Endothelial cell (in vitro differentiated cells): Measurements from ENCODE around the gene SYF2. TPM values are rescaled to one million over a fixed set of nuclear protein-coding genes. Genes with fewer than 3 reads are reported as not detected.

ENCODE experiments used
- DNase-seq: peaks from one replicate; pipeline ENCODE4 v3.0.0; 2021; ENCODE audit warnings: low spot score
- H3K27ac Mint-ChIP-seq: one replicate; pipeline ENCODE4 v1.8.0; 2021; ENCODE audit warnings: mixed read lengths, inconsistent platforms; ENCODE audit not compliant: unreplicated experiment
- H3K27me3 Mint-ChIP-seq: one replicate; pipeline ENCODE4 v1.8.0; 2021; ENCODE audit warnings: mild to moderate bottlenecking, moderate library complexity, mixed read lengths, inconsistent platforms; ENCODE audit not compliant: unreplicated experiment
- H3K36me3 Mint-ChIP-seq: one replicate; pipeline ENCODE4 v1.8.0; 2021; ENCODE audit warnings: mild to moderate bottlenecking, low read depth, mixed read lengths, inconsistent platforms; ENCODE audit not compliant: unreplicated experiment
- H3K4me1 Mint-ChIP-seq: one replicate; pipeline ENCODE4 v1.8.0; 2021; ENCODE audit warnings: mild to moderate bottlenecking, mixed read lengths, inconsistent platforms; ENCODE audit not compliant: unreplicated experiment
- H3K4me3 Mint-ChIP-seq: one replicate; pipeline ENCODE4 v1.8.0; 2021; ENCODE audit warnings: mild to moderate bottlenecking, mixed read lengths, inconsistent platforms; ENCODE audit not compliant: unreplicated experiment
- H3K9me3 Mint-ChIP-seq: one replicate; pipeline ENCODE4 v1.8.0; 2021; ENCODE audit warnings: mixed read lengths, inconsistent platforms; ENCODE audit not compliant: unreplicated experiment
- CTCF ChIP-seq: fragments of 200-600 bp; sonication (generic); IDR thresholded peaks from one replicate; pipeline ENCODE4 v1.5.0; 2021; ENCODE audit warnings: antibody characterized with exemption; ENCODE audit not compliant: unreplicated experiment
- total RNA-seq: library from RNA; stranded (reverse); fragmentation: NEBNext Ultra II Directional; extraction: Animal tissue kit (Norgen Biotek cat#: 25700); gene quantifications from one replicate; pipeline ENCODE4 v1.2.1, GENCODE V29; 2021; ENCODE audit not compliant: unreplicated experiment

The SYF2 gene
- total RNA-seq, 1 donor from 2014 or later = 34.9 TPM

GRCh38 chr1:25204797-25205480 lies 27.4 kb downstream of the SYF2 start:
- H3K36me3 Mint-ChIP-seq = no peaks in the 10 kb centered on the region
- H3K27me3 Mint-ChIP-seq = peaks cover 4% of the 10 kb centered on the region
- TF ChIP-seq CTCF = peak; percentile 91
- H3K27ac Mint-ChIP-seq = no peak overlapping the region
- peaks cover 14% of the 10 kb centered on the region for H3K4me1 Mint-ChIP-seq
- H3K9me3 Mint-ChIP-seq = no peaks in the 10 kb centered on the region
- no peak for DNase-seq
- no peak overlapping the region for H3K4me3 Mint-ChIP-seq

GRCh38 chr1:25201006-25201405 lies 31.3 kb downstream of the SYF2 start:
- Mint-ChIP-seq H3K4me1 (peaks cover 8% of the 10 kb centered on the region), H3K4me3 (no peak overlapping the region), H3K27ac (peak overlapping the region; percentile 26), H3K9me3 (no peaks in the 10 kb centered on the region), H3K27me3 (peaks cover 5% of the 10 kb centered on the region), H3K36me3 (no peaks in the 10 kb centered on the region)
- DNase-seq = no peak
- TF ChIP-seq CTCF = no peak

GRCh38 chr1:25199819-25200620 lies 32.3 kb downstream of the SYF2 start:
- no peak for TF ChIP-seq CTCF
- Mint-ChIP-seq H3K36me3 (no peaks in the 10 kb centered on the region), H3K4me1 (peaks cover 8% of the 10 kb centered on the region), H3K4me3 (no peak overlapping the region), H3K27me3 (peaks cover 9% of the 10 kb centered on the region), H3K9me3 (no peaks in the 10 kb centered on the region), H3K27ac (no peak overlapping the region)
- no peak for DNase-seq

- Mint-ChIP-seq H3K27ac (no peak overlapping the region), H3K27me3 (peaks cover 9% of the 10 kb centered on the region), H3K4me1 (peaks cover 8% of the 10 kb centered on the region), H3K9me3 (no peaks in the 10 kb centered on the region), H3K4me3 (no peak overlapping the region), H3K36me3 (no peaks in the 10 kb centered on the region)
- DNase-seq = no peak
- TF ChIP-seq CTCF = no peak
Measured at GRCh38 chr1:25198663-25199252, 33.5 kb downstream of the SYF2 start.
